Measurements from ENCODE around the gene PRDM11. TPM values are rescaled to one million over a fixed set of nuclear protein-coding genes. Genes with fewer than 3 reads are reported as not detected.

The PRDM11 gene
- total RNA-seq, 4 donors from 2014 or later = 29.5 to 43.2 (median 33.5) TPM

DNA sequence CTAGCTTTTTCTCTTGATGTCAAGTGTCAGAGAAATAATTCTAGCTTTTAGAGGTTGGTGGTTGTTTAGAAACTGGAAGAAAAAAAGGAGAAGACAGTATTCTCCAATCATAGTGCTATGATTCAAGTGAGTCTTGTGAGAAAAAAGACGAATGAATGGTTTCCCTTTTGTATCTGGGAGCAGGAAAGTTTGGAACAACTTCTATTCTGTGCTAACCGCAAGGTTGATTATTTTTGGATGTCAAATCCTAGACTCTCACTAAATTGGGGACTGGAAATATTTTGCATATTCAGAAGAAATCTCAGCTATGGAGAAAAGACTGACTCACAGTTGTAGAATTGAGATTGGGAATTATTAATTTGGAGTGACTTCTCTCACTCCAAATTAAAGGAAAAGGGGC is 70.5 kb downstream of the PRDM11 start:
- H3K36me3 ChIP-seq = peaks cover 18 to 55% (median 42%) of the 10 kb centered on the region in 4 donors

GRCh38 chr11:45217991-45218390 is 71.6 kb downstream of the PRDM11 start:
- no peaks in the 10 kb centered on the region for H3K27me3 ChIP-seq
- no peak overlapping the region for H3K4me3 ChIP-seq
- no peak for DNase-seq (ENCODE audit: extremely low spot score)
- intact Hi-C loops (cut with DNase I) = no loop called here
- H3K9me3 ChIP-seq = no peaks in the 10 kb centered on the region
- H3K27ac ChIP-seq (replicated peaks in 1 of 4) = no peak overlapping the region
- H3K36me3 ChIP-seq = peaks cover 14 to 52% (median 41%) of the 10 kb centered on the region in 4 donors
- peaks cover 0 to 18% (median 2%) of the 10 kb centered on the region in 4 donors for H3K4me1 ChIP-seq
- WGBS = 84% methylated on average over 2 of the region's 2 CpGs
- TF ChIP-seq POLR2A (IDR thresholded peaks at IDR 0.05; ENCODE audit: low read depth) (no peak), POLR2AphosphoS5 (IDR thresholded peaks at IDR 0.05) (no peak), CTCF (IDR thresholded peaks at IDR 0.05) (no peak), EP300 (IDR thresholded peaks at IDR 0.05) (no peak)

More for the DNA sequence above, 70.5 kb downstream of the PRDM11 start:
- Histone ChIP-seq H3K9me3 (no peaks in the 10 kb centered on the region), H3K4me1 (peaks cover 0 to 19% (median 5%) of the 10 kb centered on the region in 4 donors), H3K27me3 (no peaks in the 10 kb centered on the region), H3K27ac (replicated peaks in 1 of 4) (no peak overlapping the region), H3K4me3 (no peak overlapping the region)
- intact Hi-C loops (cut with DNase I) = no loop called here
- 52% methylated on average over 2 of the region's 2 CpGs for WGBS
- TF ChIP-seq POLR2AphosphoS5 (IDR thresholded peaks at IDR 0.05) (no peak), CTCF (IDR thresholded peaks at IDR 0.05) (no peak), EP300 (IDR thresholded peaks at IDR 0.05) (no peak), POLR2A (IDR thresholded peaks at IDR 0.05; ENCODE audit: low read depth) (no peak)
- no peak for DNase-seq (ENCODE audit: extremely low spot score)

GRCh38 chr11:45218705-45219104 is 72.3 kb downstream of the PRDM11 start:
- H3K27me3 ChIP-seq = no peaks in the 10 kb centered on the region
- H3K36me3 ChIP-seq = peaks cover 14 to 49% (median 38%) of the 10 kb centered on the region in 4 donors
- TF ChIP-seq CTCF (IDR thresholded peaks at IDR 0.05) (no peak), POLR2A (IDR thresholded peaks at IDR 0.05; ENCODE audit: low read depth) (no peak), EP300 (IDR thresholded peaks at IDR 0.05) (no peak), POLR2AphosphoS5 (IDR thresholded peaks at IDR 0.05) (no peak)
- intact Hi-C loops (cut with DNase I) = no loop called here
- peaks cover 0 to 13% (median 2%) of the 10 kb centered on the region in 4 donors for H3K4me1 ChIP-seq
- 88% methylated on average over 4 of the region's 4 CpGs for WGBS
- DNase-seq (ENCODE audit: extremely low spot score) = no peak
- no peak overlapping the region for H3K4me3 ChIP-seq
- H3K9me3 ChIP-seq = no peaks in the 10 kb centered on the region
- H3K27ac ChIP-seq (replicated peaks in 1 of 4) = no peak overlapping the region

DNA sequence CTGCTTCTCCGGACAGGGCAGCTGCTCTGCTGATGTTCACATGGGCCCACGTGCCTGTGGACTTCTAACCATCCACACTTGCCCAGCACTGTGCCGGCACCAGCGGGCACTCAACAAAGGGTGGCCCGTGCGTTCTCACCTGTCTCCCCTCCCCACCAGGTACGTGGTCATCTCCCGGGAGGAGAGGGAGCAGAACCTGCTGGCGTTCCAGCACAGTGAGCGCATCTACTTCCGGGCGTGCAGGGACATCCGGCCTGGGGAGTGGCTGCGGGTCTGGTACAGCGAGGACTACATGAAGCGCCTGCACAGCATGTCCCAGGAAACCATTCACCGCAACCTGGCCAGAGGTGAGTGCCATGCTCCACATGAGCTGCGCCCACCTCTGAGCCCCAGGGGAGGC is 73.0 kb downstream of the PRDM11 start:
- H3K36me3 ChIP-seq = peaks cover 14 to 48% (median 41%) of the 10 kb centered on the region in 4 donors
- DNase-seq (ENCODE audit: extremely low spot score) = no peak
- intact Hi-C loops (cut with DNase I) = no loop called here

More for the DNA sequence above, 73.0 kb downstream of the PRDM11 start:
- WGBS = 92% methylated on average over 18 of the region's 18 CpGs
- no peak overlapping the region for H3K27ac ChIP-seq (replicated peaks in 1 of 4)
- no peaks in the 10 kb centered on the region for H3K9me3 ChIP-seq
- TF ChIP-seq POLR2AphosphoS5 (IDR thresholded peaks at IDR 0.05) = no peak
- TF ChIP-seq EP300 (IDR thresholded peaks at IDR 0.05) = no peak
- no peak for TF ChIP-seq CTCF (IDR thresholded peaks at IDR 0.05)
- TF ChIP-seq POLR2A (IDR thresholded peaks at IDR 0.05; ENCODE audit: low read depth) = no peak
- peaks cover 0 to 12% (median under 1%) of the 10 kb centered on the region in 4 donors for H3K4me1 ChIP-seq
- no peak overlapping the region for H3K4me3 ChIP-seq
- no peaks in the 10 kb centered on the region for H3K27me3 ChIP-seq
